Lung (tissue), 12 donors: ENCODE measurements around the gene RNF220. TPM values are rescaled to one million over a fixed set of nuclear protein-coding genes. Genes with fewer than 3 reads are reported as not detected.

Experiments
- ATAC-seq: fragments of 200-7000 bp; cut with Tn5 transposase; one replicate; pipeline ENCODE4 v1.9.1; 2020; ENCODE audit warnings: moderate number of reproducible peaks; ENCODE audit not compliant: insufficient read depth, low FRiP score
- DNase-seq, 3 donors: peaks; one replicate each; pipeline ENCODE4 v3.0.0-alpha.2; 2013 to 2017
- H3K27ac ChIP-seq, 2 donors: one replicate each; pipeline ENCODE4 v1.5.1; 2013; ENCODE audit warnings: mild to moderate bottlenecking in 2 of 2, moderate library complexity in 2 of 2, control low read depth in 1 of 2, inconsistent platforms in 1 of 2, low read depth in 1 of 2, low read length in 1 of 2
- H3K27me3 ChIP-seq, 3 donors: one replicate each; pipeline ENCODE4 v1.5.1; 2013; ENCODE audit warnings: low read length in 2 of 3; ENCODE audit not compliant: control insufficient read depth in 3 of 3, insufficient read depth in 3 of 3
- H3K36me3 ChIP-seq, 4 donors: one replicate each; pipeline ENCODE4 v1.5.1; 2013; ENCODE audit warnings: low read length in 4 of 4, mild to moderate bottlenecking in 1 of 4, moderate library complexity in 1 of 4; ENCODE audit not compliant: control insufficient read depth in 4 of 4, insufficient read depth in 4 of 4
- H3K4me1 ChIP-seq, 5 donors: one replicate each; pipeline ENCODE4 v1.5.1; 2013; ENCODE audit warnings: low read length in 5 of 5, mild to moderate bottlenecking in 2 of 5, moderate library complexity in 1 of 5; ENCODE audit not compliant: control insufficient read depth in 5 of 5, insufficient read depth in 5 of 5
- H3K4me3 ChIP-seq: one replicate; pipeline ENCODE4 v1.5.1; 2013; ENCODE audit warnings: mild to moderate bottlenecking, control low read depth, moderate library complexity
- H3K9ac ChIP-seq, 2 donors: one replicate each; pipeline ENCODE4 v1.5.1; 2013; ENCODE audit warnings: low read length in 2 of 2, control low read depth in 1 of 2; ENCODE audit not compliant: insufficient read depth in 1 of 2
- H3K9me3 ChIP-seq, 4 donors: one replicate each; pipeline ENCODE4 v1.5.1; 2013; ENCODE audit warnings: low read length in 3 of 4, mild to moderate bottlenecking in 1 of 4, moderate library complexity in 1 of 4; ENCODE audit not compliant: control insufficient read depth in 4 of 4, insufficient read depth in 3 of 4
- CTCF ChIP-seq: IDR thresholded peaks from 2 replicates; pipeline ENCODE4 v1.5.1; 2012; ENCODE audit warnings: mild to moderate bottlenecking; ENCODE audit errors: control extremely low read depth, extremely low read depth
- WGBS, 2 donors: extraction: QIAGEN DNeasy Blood & Tissue Kit; methylation state at CpG; one replicate each; pipeline ENCODE4 v1.1.7; 2013; 5-methylcytosine and 5-hydroxymethylcytosine counted together
- polyA plus RNA-seq, 2 donors: library from polyadenylated mRNA; stranded (reverse); fragments of 200-250 nt; gene quantifications; one replicate each; pipeline ENCODE4 v1.2.1, GENCODE V29; 2013
- total RNA-seq, 2 donors: library from RNA; depleted of rRNA in 1 of 2; stranded (reverse); fragments of >200 nt in 1 of 2; gene quantifications; one replicate each; pipeline ENCODE4 v1.2.1, GENCODE V29; 2014 to 2021
- donor health status: control.
- donor health status: control.
- donor health status: Bipolar disorder and iron deficiency.
- donor health status: healthy.
- donor health status: DM: yes; HTN: yes; CAD: no.

RNF220 gene
- total and polyA plus RNA-seq, 4 donors = 44.9 to 75.8 (median 69.5) TPM

- Histone ChIP-seq H3K9me3 (no peaks in the 10 kb centered on the region), H3K27me3 (peaks cover 0 to 2% (median 0%) of the 10 kb centered on the region in 3 donors), H3K27ac (no peak overlapping the region), H3K36me3 (no peaks in the 10 kb centered on the region), H3K4me3 (no peak overlapping the region), H3K4me1 (no peaks in the 10 kb centered on the region), H3K9ac (no peak overlapping the region)
- WGBS, 2 donors = 86 to 93% methylated on average over 18 of the region's 18 CpGs
- TF ChIP-seq CTCF = no peak
- DNase-seq = no peak
- no peak for ATAC-seq
Observed at GRCh38 chr1:44536357-44537209, 131.5 kb downstream of the RNF220 start.

- TF ChIP-seq CTCF = no peak
- 91 to 92% methylated on average over 6 of the region's 6 CpGs for WGBS, 2 donors
- H3K36me3 ChIP-seq = no peaks in the 10 kb centered on the region
- no peaks in the 10 kb centered on the region for H3K27me3 ChIP-seq
- no peak for ATAC-seq
- H3K9me3 ChIP-seq = no peaks in the 10 kb centered on the region
- H3K27ac ChIP-seq = no peak overlapping the region
- no peak overlapping the region for H3K9ac ChIP-seq
- no peak overlapping the region for H3K4me3 ChIP-seq
- no peak for DNase-seq
- peaks cover 0 to under 1% (median 0%) of the 10 kb centered on the region in 5 donors for H3K4me1 ChIP-seq
Observed at GRCh38 chr1:44537538-44537937, 132.5 kb downstream of the RNF220 start.

- 91 to 94% methylated on average over 3 of the region's 3 CpGs for WGBS, 2 donors
- DNase-seq (no peak), ATAC-seq (no peak)
- Histone ChIP-seq H3K27ac (no peak overlapping the region), H3K4me3 (no peak overlapping the region), H3K36me3 (no peaks in the 10 kb centered on the region), H3K9me3 (no peaks in the 10 kb centered on the region), H3K9ac (no peak overlapping the region), H3K27me3 (no peaks in the 10 kb centered on the region), H3K4me1 (peaks cover 0 to 5% (median 0%) of the 10 kb centered on the region in 5 donors)
- TF ChIP-seq CTCF = no peak
Observed at GRCh38 chr1:44537956-44538355, 132.9 kb downstream of the RNF220 start.
